GM19240 (cell line): ENCODE measurements around the gene ROS1.

Source experiments
- DNase-seq: peaks from one replicate; pipeline ENCODE4 v3.0.0; 2011; ENCODE audit warnings: low spot score; ENCODE audit not compliant: insufficient read length

The ROS1 gene

DNA sequence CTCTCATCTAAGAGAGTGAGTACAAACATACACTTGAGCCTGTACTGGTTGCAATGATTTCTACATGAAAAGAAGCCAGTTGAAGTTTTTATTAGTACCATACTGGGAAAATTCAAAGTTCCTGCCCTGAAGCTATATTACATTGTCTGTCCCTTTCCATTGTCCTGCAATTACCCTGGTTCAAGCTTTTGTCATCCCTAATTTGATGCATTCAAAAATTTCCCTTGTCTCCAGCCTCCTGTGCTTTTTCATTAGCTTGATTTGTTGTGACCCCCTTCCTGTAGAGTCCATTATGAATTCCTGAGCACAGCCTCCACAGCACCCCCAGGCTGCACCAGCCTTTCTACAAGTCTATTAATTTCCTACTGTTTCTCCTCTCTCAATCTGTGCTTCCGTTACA is 114.0 kb downstream of the ROS1 start:
- DNase-seq = no peak

GRCh38 chr6:117311310-117311709 is 114.4 kb downstream of the ROS1 start:
- no peak for DNase-seq

- no peak for DNase-seq
Measured at GRCh38 chr6:117309611-117310010, 116.1 kb downstream of the ROS1 start.

DNA sequence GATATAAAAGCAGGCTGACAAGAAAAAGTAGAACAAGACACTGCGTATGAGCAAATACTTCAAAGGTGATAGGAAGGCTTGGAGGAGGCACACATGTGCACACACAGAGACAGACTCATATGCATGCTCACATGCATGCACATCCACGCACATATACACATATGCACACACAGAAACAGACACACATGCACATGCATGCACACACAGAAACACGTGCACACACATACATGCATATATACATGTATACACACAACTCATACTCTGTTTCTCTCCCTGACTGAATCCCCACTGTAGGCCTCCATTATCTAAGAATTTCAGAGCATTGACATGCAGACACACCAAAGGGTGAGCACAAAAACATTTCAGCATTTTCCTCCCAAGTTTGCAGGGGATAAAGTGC is 116.7 kb downstream of the ROS1 start:
- no peak for DNase-seq

- DNase-seq = no peak
Measured at GRCh38 chr6:117307655-117308054, 118.1 kb downstream of the ROS1 start.

DNA sequence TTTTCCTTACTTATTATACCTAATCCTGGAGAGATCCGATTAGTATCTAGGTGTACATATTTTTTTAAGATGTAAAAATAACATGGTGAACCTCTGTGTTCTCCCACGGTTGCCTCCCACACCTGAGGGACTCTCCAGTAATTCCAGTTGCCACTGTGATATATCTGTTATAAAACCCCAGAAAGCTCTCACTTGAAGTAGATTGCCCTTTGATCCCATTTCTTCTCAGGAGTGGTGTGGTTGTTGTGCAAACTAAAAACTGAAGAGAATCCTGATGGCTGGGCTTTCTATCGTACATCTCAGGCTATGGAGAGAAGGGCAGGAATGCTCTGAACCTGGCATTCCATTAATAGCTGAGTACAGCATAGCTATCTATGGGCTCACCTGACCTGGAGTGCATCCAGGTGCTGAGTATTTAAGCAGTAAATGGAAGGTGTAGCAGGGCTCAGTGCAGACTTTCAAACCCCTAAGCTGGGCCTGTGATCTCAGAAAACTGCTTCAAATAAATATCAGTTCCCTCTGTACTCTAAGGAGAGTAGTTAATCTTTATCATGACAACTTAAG is 119.4 kb downstream of the ROS1 start:
- DNase-seq = no peak

- no peak for DNase-seq
Measured at GRCh38 chr6:117304446-117304845, 121.3 kb downstream of the ROS1 start.

GRCh38 chr6:117303323-117303722 is 122.4 kb downstream of the ROS1 start:
- no peak for DNase-seq

DNA sequence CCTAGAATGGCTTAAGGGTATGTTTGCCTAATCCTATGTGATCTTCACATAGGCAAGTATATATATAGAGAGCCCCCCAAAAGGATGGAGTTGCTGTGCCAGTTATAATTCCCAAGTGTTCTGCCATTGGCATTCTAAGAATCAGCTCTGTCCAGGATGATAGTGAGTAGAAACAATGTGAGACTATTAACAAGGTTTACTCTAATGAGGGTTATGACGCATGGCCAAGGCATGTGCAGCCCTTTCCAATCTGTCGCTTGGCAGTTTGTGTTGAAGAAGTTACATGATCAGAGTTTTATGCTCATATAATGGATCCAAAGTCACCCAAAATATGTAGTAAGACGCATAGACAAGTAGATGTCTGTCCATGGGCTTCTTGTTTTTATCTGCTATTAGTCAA is 126.8 kb downstream of the ROS1 start:
- no peak for DNase-seq

- DNase-seq = no peak
Measured at GRCh38 chr6:117290173-117290846, 135.4 kb downstream of the ROS1 start.

DNA sequence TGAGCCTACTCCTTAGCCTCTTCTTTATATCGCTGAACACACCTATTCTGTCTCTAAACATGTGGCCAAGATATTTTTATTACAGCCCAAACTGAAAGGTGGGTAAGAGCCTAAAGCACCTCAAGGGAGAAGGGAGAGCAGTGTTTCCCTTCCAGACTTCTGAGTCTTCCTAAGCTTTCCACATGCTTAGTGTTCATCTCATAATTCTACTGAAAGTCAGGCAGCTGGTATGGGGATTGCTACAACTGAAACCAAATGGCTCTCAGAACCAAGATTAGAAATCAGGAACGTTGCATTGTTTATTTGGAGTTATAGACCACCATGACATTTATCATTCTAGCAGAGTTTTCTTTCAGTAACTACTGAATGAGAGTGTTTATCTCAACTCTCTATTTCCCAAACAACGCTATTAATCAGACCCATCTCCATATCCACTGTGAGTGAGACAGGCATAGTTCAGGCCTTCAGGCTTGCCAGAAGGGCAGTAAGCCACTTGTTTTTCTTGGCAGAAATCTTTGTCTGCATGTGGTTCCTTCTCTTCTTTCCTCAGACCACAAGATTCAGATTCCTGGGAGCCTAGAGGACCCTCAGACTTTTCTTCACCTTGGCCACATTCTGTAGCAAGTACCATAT is 137.5 kb downstream of the ROS1 start:
- DNase-seq = no peak

GRCh38 chr6:117280922-117281321 is 144.8 kb downstream of the ROS1 start:
- no peak for DNase-seq

DNA sequence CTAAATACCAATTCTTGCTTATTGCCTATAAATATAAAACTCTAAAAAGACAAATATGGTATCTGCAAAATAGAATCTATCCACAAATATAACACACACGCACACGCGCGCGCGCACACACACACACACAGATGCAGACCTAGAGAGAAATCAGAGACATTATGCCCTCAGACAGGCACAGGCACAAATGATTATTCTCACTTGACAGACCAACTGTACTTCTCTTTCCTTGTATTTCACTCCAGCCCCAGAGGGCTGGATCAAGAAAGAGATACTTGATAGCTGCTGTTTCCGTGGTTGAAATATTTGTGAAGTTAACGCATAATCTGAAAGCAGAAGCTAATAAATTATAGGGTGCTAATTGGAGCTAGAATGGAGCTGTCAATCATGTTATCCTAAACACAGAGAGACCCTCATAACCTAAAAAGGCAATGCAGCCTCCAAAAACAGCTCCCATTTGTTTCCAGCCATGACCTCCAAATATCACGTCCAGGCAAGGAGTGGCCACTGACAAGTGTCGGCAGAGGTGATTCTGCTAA is 148.9 kb downstream of the ROS1 start:
- DNase-seq = no peak

GRCh38 chr6:117275711-117276110 is 150.0 kb downstream of the ROS1 start:
- DNase-seq = no peak

DNA sequence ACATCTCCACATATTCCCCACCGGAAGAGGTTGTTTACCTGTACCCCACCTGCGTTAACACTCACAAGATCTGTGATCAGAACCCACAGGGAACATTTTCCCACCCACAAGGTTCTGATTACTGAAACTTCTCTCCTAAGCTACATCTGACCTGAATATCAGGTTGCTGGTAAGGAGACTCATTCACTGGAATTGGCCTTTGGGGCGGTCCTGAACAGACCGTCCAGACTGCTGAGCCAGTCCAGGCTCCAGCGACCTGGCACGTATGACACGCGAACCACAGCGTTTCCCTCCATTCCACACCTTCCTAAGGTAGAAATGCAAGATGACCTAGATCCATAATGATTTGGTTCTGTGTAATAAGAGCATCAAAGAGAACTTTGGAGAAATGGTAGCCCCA is 150.5 kb downstream of the ROS1 start:
- no peak for DNase-seq

- no peak for DNase-seq
Measured at GRCh38 chr6:117272891-117273290, 152.9 kb downstream of the ROS1 start.

DNA sequence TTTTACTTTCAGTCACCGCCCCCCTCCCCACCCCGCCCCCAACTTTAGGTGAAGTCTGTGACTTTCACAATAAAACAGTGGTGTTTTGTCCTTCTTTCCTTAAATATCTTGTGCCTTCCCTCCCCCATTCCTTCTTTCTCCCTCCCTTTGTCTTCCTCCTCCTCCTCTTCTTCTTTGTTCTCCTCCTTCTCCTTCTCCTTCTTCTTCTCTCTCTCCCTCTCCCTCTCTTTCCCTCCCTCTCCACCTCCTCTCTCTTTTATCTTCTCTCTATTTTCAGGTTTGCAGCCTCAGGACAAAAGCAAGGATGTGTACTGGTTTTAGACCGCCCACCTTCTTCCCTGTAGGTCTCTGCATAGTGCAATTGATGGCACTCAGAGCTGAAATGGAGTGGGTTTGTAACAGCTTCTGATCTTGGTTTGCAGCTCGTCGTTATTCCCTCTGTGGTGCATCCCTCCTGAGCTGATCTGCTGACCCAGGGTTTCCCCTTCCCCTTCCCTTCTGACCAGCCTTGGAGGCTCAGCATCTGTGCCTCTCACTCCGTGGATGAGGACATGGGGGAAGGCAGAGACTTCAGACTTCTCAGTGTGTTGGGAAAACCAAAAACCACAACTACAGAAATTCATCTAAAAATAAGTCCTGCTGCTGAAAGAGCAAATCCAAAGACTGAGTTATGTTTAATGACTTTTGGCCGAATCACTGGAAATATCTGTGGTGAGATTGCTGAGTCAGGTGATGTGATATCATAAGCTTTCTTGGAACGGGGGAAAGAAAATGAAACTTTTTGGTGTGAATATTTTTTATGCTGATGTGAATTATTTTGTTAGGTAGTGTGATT is 153.5 kb downstream of the ROS1 start:
- DNase-seq = no peak

DNA sequence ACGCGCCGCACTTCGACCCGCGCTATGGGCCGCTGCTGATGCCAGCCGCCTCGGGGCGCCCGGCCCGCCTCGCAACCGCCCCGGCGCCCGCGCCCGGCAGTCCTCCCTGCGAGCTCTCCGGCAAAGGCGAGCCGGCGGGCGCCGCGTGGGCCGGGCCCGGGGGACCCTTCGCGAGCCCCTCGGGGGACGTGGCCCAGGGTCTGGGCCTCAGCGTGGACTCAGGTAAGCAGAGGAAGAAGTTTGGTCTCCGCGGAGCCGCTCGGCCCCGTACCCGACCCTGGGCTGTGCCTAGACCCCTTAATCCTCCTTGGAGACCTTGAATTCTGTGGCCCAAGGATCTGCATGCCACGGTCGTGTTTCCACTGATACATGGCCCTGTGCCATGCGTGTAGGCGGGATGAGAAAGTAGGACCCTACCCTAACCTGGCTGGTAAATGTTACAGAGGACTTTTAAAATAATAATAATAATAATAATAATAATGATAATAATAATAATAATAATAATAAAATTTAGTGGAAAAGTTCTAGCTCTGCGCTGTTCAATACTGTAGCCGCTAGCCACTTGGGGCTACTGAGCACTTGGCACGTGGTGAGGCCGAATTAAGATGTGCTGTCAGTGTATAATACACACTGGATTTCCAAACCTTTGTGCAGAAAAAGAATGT is 154.8 kb downstream of the ROS1 start:
- DNase-seq = no peak

GRCh38 chr6:117270055-117270842 is 155.5 kb downstream of the ROS1 start:
- no peak for DNase-seq

GRCh38 chr6:117269638-117270054 is 156.1 kb downstream of the ROS1 start:
- DNase-seq = no peak

DNA sequence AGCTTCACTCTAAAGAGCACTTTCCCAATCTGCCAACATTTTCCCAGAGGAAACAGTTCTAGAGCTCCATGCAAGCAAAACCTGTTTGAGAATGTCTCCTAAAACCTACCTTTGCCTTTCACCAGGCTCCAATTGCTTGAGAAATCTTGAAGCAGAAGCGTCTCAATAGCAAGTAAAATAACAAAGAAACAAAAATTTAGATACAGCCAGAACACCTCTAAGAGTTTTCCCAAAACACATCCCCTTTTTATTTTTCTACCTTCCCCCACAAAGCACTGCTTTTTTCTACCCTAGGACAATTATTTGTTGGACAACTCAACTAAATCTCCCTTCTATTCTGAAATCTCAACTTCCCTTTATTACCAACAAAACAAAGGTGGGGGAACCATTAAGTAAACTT is 156.8 kb downstream of the ROS1 start:
- no peak for DNase-seq
